Thyroid gland (tissue), 4 donors: Measurements from ENCODE around the gene NENF.
"Not testable (repeated sequence)": the region's sequence is repeated elsewhere in the genome, so short reads cannot be mapped to it uniquely, and the experiment has no call there.

ENCODE experiments used
- CTCF ChIP-seq, 6 experiments: fragments of 200-600 bp in 3 of 6; fragments of 450-650 bp in 3 of 6; sonication (generic) in 3 of 6; IDR thresholded peaks; one replicate each; pipeline ENCODE4 v1.5.1; 2016 to 2019; ENCODE audit warnings: antibody characterized with exemption in 6 of 6, mild to moderate bottlenecking in 2 of 6, inconsistent platforms in 1 of 6, moderate library complexity in 1 of 6
- POLR2A ChIP-seq, 2 donors: fragments of 450-650 bp; IDR thresholded peaks; one replicate each; pipeline ENCODE4 v1.6.1; 2017; ENCODE audit warnings: antibody characterized with exemption in 2 of 2, mild to moderate bottlenecking in 2 of 2, moderate library complexity in 1 of 2

- TF ChIP-seq CTCF, POLR2A (IDR thresholded peaks at IDR 0.05): not testable (repeated sequence)
Measured at GRCh38 chr1:212480711-212481437, 48.2 kb downstream of the NENF start.
